A673 (cell line): ENCODE results near the gene GBP2. TPM values are rescaled to one million over a fixed set of nuclear protein-coding genes. Genes with fewer than 3 reads are reported as not detected.

Experiments
- BruUV-seq: library from RNA; stranded (reverse); fragments of 400-500 nt; replicated peaks from 2 replicates; lab custom pipeline; 2021; lab: Mats Ljungman, UMichigan
- CTCF ChIA-PET: fragments of 300-600 bp; sonication (Branson Sonifier 250); formaldehyde crosslinking; loops from one replicate; lab custom pipeline; 2022; ENCODE audit warnings: antibody characterized with exemption; lab: Charles Lee
- POLR2A ChIA-PET: fragments of 300-600 bp; sonication (Branson Sonifier 250); formaldehyde crosslinking; loops from one replicate; lab custom pipeline; 2022; ENCODE audit warnings: antibody characterized with exemption; ENCODE audit not compliant: low non-redundant PET; lab: Charles Lee
- DNase-seq: peaks from one replicate; pipeline ENCODE4 v3.0.0-alpha.2; 2015; ENCODE audit warnings: low spot score
- H3K27ac ChIP-seq: fragments of 200-600 bp; sonication (generic); 2 replicates; pipeline ENCODE4 v1.5.1; 2016; ENCODE audit warnings: mixed run types, low read depth, mild to moderate bottlenecking, mixed read lengths, antibody characterized with exemption, low read length; ENCODE audit not compliant: poor library complexity, severe bottlenecking
- H3K27me3 ChIP-seq: fragments of 200-600 bp; sonication (generic); replicated peaks from 2 replicates; pipeline ENCODE4 v1.6.1; 2017; ENCODE audit warnings: mixed run types, low read depth, mild to moderate bottlenecking, mixed read lengths, antibody characterized with exemption, low read length; ENCODE audit not compliant: insufficient read depth, poor library complexity
- H3K36me3 ChIP-seq: fragments of 200-600 bp; sonication (generic); 2 replicates; pipeline ENCODE4 v1.6.1; 2016; ENCODE audit warnings: mixed run types, mild to moderate bottlenecking, mixed read lengths, antibody characterized with exemption, low read length; ENCODE audit not compliant: insufficient read depth, poor library complexity, severe bottlenecking
- H3K4me1 ChIP-seq: fragments of 200-600 bp; sonication (generic); 2 replicates; pipeline ENCODE4 v1.6.1; 2017; ENCODE audit warnings: mixed run types, mild to moderate bottlenecking, mixed read lengths, antibody characterized with exemption, low read length; ENCODE audit not compliant: insufficient read depth, poor library complexity, severe bottlenecking
- H3K4me3 ChIP-seq: fragments of 200-600 bp; sonication (generic); 2 replicates; pipeline ENCODE4 v1.5.1; 2016; ENCODE audit warnings: low read depth, mixed run types, mild to moderate bottlenecking, mixed read lengths, low read length; ENCODE audit not compliant: poor library complexity, severe bottlenecking
- H3K9me3 ChIP-seq: fragments of 200-600 bp; sonication (generic); 2 replicates; pipeline ENCODE4 v1.6.1; 2016; ENCODE audit warnings: mixed run types, low read depth, mild to moderate bottlenecking, mixed read lengths, antibody characterized with exemption, low read length; ENCODE audit not compliant: poor library complexity, severe bottlenecking
- EZH2 ChIP-seq: fragments of 200-600 bp; sonication (generic); IDR thresholded peaks from 2 replicates; pipeline ENCODE4 v1.6.1; 2017; ENCODE audit warnings: borderline replicate concordance, low read depth, mild to moderate bottlenecking, mixed read lengths, antibody characterized with exemption, low read length; ENCODE audit not compliant: poor library complexity, severe bottlenecking
- intact Hi-C: fragments of 100-400 bp; cut with micrococcal nuclease; formaldehyde crosslinking; loops from one replicate; pipeline ENCODE4 v1.10.0; 2022; ENCODE audit not compliant: unreplicated experiment
- total RNA-seq: library from RNA; stranded (reverse); gene quantifications from 2 replicates; pipeline ENCODE4 v1.2.3, GENCODE V29; 2021
- TF ChIP-seq, protein P1 (sequence below): fragments of 300-800, 200-600 bp; sonication (generic); conservative IDR thresholded peaks from 2 replicates; pipeline ENCODE4 v1.5.1; 2017; ENCODE audit warnings: low read depth, mild to moderate bottlenecking, antibody characterized with exemption, low read length, moderate library complexity, mixed read lengths

The GBP2 gene
- total RNA-seq, 1 experiment from 2014 or later: 4.5 TPM

GRCh38 chr1:89100412-89100811, 25.5 kb downstream of the GBP2 start:
- no TSS peak for BruUV-seq

DNA sequence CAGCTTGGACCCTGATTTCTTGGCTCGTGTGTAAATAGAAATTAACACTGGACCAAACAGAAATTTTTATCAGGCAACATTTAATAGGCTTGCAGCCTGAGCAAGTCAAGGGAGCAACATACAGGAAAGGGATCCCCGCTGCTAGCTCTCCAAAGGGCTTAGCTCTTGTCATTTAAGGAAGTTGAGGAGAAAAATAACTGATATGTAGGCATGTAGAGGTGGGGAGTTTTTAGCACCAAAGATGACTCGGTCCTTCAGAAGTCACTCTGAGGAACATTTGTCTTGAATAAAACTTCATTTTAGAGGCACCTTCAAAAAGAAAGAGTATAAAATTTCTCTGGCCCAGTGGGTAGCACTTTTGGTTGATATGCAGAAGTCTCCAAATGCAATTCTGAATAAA, 27.1 kb downstream of the GBP2 start:
- BruUV-seq: no TSS peak
- no peaks in the 10 kb centered on the region for H3K4me1 ChIP-seq
- CTCF ChIA-PET: no interaction called here
- peaks cover 9% of the 10 kb centered on the region for H3K9me3 ChIP-seq
- no peak for DNase-seq
- no peaks in the 10 kb centered on the region for H3K36me3 ChIP-seq
- intact Hi-C loops: no loop called here
- POLR2A ChIA-PET: no interaction called here
- H3K27ac ChIP-seq: no peak overlapping the region
- no peak overlapping the region for H3K4me3 ChIP-seq
- TF ChIP-seq, protein P1, sequence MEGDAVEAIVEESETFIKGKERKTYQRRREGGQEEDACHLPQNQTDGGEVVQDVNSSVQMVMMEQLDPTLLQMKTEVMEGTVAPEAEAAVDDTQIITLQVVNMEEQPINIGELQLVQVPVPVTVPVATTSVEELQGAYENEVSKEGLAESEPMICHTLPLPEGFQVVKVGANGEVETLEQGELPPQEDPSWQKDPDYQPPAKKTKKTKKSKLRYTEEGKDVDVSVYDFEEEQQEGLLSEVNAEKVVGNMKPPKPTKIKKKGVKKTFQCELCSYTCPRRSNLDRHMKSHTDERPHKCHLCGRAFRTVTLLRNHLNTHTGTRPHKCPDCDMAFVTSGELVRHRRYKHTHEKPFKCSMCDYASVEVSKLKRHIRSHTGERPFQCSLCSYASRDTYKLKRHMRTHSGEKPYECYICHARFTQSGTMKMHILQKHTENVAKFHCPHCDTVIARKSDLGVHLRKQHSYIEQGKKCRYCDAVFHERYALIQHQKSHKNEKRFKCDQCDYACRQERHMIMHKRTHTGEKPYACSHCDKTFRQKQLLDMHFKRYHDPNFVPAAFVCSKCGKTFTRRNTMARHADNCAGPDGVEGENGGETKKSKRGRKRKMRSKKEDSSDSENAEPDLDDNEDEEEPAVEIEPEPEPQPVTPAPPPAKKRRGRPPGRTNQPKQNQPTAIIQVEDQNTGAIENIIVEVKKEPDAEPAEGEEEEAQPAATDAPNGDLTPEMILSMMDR: no peak
- no peak for TF ChIP-seq EZH2
- no peaks in the 10 kb centered on the region for H3K27me3 ChIP-seq

More at GRCh38 chr1:89100412-89100811, 25.5 kb downstream of the GBP2 start:
- no peaks in the 10 kb centered on the region for H3K27me3 ChIP-seq
- ChIA-PET POLR2A (no interaction called here), CTCF (no interaction called here)
- H3K27ac ChIP-seq: no peak overlapping the region
- intact Hi-C loops: no loop called here
- H3K4me1 ChIP-seq: no peaks in the 10 kb centered on the region
- TF ChIP-seq, protein P1: no peak
- TF ChIP-seq EZH2: no peak
- H3K9me3 ChIP-seq: peaks cover 9% of the 10 kb centered on the region
- no peaks in the 10 kb centered on the region for H3K36me3 ChIP-seq
- H3K4me3 ChIP-seq: no peak overlapping the region
- no peak for DNase-seq

GRCh38 chr1:89095737-89096136, 30.2 kb downstream of the GBP2 start:
- no TSS peak for BruUV-seq
- no peak for DNase-seq
- CTCF ChIA-PET: no interaction called here
- H3K27me3 ChIP-seq: no peaks in the 10 kb centered on the region
- no peaks in the 10 kb centered on the region for H3K4me1 ChIP-seq
- H3K4me3 ChIP-seq: no peak overlapping the region
- POLR2A ChIA-PET: no interaction called here
- no peak for TF ChIP-seq EZH2
- TF ChIP-seq, protein P1: no peak
- intact Hi-C loops: no loop called here
- H3K9me3 ChIP-seq: peaks cover 9% of the 10 kb centered on the region
- no peaks in the 10 kb centered on the region for H3K36me3 ChIP-seq
- no peak overlapping the region for H3K27ac ChIP-seq
